ENCODE data around the gene KRT17. TPM values are rescaled to one million over a fixed set of nuclear protein-coding genes. Genes with fewer than 3 reads are reported as not detected.
A peak's percentile ranks its signal among the peaks of the same experiment; 100 is the strongest.

KRT17 gene
- total and polyA plus RNA-seq, 9 of the 15 experiments (the other 6 are each of a cell fraction or from before 2014, with no cell fraction given): 0.23 to 0.25 TPM; not detected in 7

DNA sequence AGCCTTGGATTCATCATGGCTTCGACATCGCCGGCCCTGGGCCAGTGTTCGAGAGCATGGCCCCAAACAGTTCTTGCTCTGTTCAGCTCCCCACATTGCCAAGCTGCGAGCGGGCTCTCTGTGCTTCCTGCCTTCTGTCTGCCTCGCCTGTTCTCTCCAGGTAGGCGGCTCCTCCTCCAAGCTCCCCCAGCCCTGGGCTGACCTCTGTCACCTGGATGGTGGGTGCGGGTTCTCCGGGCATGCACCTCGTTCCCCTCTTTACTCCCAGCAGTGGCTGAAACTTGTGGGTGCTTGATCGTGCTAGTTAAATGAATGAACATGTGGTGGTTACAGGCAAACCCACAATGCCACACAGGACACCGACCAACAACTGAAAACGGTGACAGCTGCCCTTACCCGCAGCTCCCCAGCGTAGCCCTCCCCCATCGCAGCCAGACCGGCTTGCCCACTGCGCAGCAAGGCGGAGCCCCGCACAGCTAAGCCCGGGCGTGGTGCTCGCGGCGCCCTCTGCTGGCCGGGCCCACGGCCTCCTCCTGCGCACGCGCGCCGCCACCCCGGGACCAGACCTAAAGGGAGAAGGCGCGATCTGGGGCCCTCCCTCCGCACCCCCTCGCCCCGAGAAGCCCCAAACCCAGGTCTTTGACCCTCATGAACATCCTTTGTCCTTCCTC lies 41.3 kb upstream of the KRT17 start (continued):
- TF ChIP-seq, protein P1, sequence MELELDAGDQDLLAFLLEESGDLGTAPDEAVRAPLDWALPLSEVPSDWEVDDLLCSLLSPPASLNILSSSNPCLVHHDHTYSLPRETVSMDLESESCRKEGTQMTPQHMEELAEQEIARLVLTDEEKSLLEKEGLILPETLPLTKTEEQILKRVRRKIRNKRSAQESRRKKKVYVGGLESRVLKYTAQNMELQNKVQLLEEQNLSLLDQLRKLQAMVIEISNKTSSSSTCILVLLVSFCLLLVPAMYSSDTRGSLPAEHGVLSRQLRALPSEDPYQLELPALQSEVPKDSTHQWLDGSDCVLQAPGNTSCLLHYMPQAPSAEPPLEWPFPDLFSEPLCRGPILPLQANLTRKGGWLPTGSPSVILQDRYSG (tag; conservative IDR thresholded peaks at IDR 0.05; ENCODE audit: low read depth): no peak
- TF ChIP-seq RUNX1 (IDR thresholded peaks at IDR 0.05; ENCODE audit: low read depth): no peak
- no peak for TF ChIP-seq POU5F1 (IDR thresholded peaks at IDR 0.05; ENCODE audit: borderline replicate concordance, low read depth, low read length, partially characterized antibody)
- TF ChIP-seq, protein P2, sequence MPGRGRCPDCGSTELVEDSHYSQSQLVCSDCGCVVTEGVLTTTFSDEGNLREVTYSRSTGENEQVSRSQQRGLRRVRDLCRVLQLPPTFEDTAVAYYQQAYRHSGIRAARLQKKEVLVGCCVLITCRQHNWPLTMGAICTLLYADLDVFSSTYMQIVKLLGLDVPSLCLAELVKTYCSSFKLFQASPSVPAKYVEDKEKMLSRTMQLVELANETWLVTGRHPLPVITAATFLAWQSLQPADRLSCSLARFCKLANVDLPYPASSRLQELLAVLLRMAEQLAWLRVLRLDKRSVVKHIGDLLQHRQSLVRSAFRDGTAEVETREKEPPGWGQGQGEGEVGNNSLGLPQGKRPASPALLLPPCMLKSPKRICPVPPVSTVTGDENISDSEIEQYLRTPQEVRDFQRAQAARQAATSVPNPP (IDR thresholded peaks at IDR 0.05; ENCODE audit: borderline replicate concordance, insufficient read depth, insufficient read length): no peak
- TF ChIP-seq ZNF766 (CRISPR knock-in tag; conservative IDR thresholded peaks at IDR 0.05): no peak
- TF ChIP-seq, protein P3, sequence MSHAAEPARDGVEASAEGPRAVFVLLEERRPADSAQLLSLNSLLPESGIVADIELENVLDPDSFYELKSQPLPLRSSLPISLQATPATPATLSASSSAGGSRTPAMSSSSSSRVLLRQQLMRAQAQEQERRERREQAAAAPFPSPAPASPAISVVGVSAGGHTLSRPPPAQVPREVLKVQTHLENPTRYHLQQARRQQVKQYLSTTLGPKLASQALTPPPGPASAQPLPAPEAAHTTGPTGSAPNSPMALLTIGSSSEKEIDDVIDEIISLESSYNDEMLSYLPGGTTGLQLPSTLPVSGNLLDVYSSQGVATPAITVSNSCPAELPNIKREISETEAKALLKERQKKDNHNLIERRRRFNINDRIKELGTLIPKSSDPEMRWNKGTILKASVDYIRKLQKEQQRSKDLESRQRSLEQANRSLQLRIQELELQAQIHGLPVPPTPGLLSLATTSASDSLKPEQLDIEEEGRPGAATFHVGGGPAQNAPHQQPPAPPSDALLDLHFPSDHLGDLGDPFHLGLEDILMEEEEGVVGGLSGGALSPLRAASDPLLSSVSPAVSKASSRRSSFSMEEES (CRISPR knock-in tag; IDR thresholded peaks at IDR 0.05): no peak
- TF ChIP-seq ASH1L (IDR thresholded peaks at IDR 0.05; ENCODE audit: borderline replicate concordance, low read depth, partially characterized antibody): no peak
- no peak for TF ChIP-seq NELFE (IDR thresholded peaks at IDR 0.05; ENCODE audit: insufficient read depth, insufficient read length)
- no peak for TF ChIP-seq CCAR2 (IDR thresholded peaks at IDR 0.05; ENCODE audit: low read depth, low read length)
- peak; percentile 77 for TF ChIP-seq CXXC5 (CRISPR knock-in tag; IDR thresholded peaks at IDR 0.05)
- TF ChIP-seq, protein P4, sequence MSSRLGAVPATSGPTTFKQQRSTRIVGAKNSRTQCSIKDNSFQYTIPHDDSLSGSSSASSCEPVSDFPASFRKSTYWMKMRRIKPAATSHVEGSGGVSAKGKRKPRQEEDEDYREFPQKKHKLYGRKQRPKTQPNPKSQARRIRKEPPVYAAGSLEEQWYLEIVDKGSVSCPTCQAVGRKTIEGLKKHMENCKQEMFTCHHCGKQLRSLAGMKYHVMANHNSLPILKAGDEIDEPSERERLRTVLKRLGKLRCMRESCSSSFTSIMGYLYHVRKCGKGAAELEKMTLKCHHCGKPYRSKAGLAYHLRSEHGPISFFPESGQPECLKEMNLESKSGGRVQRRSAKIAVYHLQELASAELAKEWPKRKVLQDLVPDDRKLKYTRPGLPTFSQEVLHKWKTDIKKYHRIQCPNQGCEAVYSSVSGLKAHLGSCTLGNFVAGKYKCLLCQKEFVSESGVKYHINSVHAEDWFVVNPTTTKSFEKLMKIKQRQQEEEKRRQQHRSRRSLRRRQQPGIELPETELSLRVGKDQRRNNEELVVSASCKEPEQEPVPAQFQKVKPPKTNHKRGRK (tag; IDR thresholded peaks at IDR 0.05): no peak
- TF ChIP-seq ZNF444 (CRISPR knock-in tag; IDR thresholded peaks at IDR 0.05): no peak
- TF ChIP-seq MEF2A (IDR thresholded peaks at IDR 0.05; ENCODE audit: control insufficient read depth, low read depth, low read length): no peak
- no peak for TF ChIP-seq ZFP30 (CRISPR knock-in tag; IDR thresholded peaks at IDR 0.05; ENCODE audit: borderline replicate concordance)
- no peak for TF ChIP-seq TRIM28 (IDR thresholded peaks at IDR 0.05)
- no peak for TF ChIP-seq KLF1 (tag; IDR thresholded peaks at IDR 0.05)
- TF ChIP-seq TCF3 (CRISPR knock-in tag; IDR thresholded peaks at IDR 0.05): no peak
- 0 out of 2 replicates have a peak, but pooled peaks have one; percentile 55 for TF ChIP-seq KDM2B (CRISPR knock-in tag; IDR thresholded peaks at IDR 0.05)
- no peak for TF ChIP-seq NFXL1 (CRISPR knock-in tag; IDR thresholded peaks at IDR 0.05)
- TF ChIP-seq, protein P5, sequence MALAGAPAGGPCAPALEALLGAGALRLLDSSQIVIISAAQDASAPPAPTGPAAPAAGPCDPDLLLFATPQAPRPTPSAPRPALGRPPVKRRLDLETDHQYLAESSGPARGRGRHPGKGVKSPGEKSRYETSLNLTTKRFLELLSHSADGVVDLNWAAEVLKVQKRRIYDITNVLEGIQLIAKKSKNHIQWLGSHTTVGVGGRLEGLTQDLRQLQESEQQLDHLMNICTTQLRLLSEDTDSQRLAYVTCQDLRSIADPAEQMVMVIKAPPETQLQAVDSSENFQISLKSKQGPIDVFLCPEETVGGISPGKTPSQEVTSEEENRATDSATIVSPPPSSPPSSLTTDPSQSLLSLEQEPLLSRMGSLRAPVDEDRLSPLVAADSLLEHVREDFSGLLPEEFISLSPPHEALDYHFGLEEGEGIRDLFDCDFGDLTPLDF (CRISPR knock-in tag; IDR thresholded peaks at IDR 0.05): no peak
